HG03097 (cell line): ENCODE results near the gene NACAD.

Experiments used
- ATAC-seq: cut with Tn5 transposase; IDR thresholded peaks from one replicate; pipeline ENCODE4 v1.9.1; 2021; ENCODE audit not compliant: unreplicated experiment, low FRiP score

Gene NACAD

GRCh38 chr7:45098983-45099839 is 10.4 kb upstream of the NACAD start:
- no peak for ATAC-seq

- no peak for ATAC-seq
Measured at GRCh38 chr7:45092931-45093235, 4.1 kb upstream of the NACAD start.

- ATAC-seq = no peak
Measured at GRCh38 chr7:45092100-45092930, 3.5 kb upstream of the NACAD start.

- ATAC-seq = no peak
Measured at GRCh38 chr7:45089341-45089891, 647 bp upstream of the NACAD start.

- ATAC-seq = no peak
Measured at GRCh38 chr7:45088146-45088701, 545 bp downstream of the NACAD start.

- ATAC-seq = no peak
Measured at GRCh38 chr7:45087301-45088145, 1.2 kb downstream of the NACAD start.

- no peak for ATAC-seq
Measured at GRCh38 chr7:45086331-45087065, 2.3 kb downstream of the NACAD start.

GRCh38 chr7:45085619-45086200 is 3.1 kb downstream of the NACAD start:
- ATAC-seq = no peak

GRCh38 chr7:45084901-45085618 is 3.7 kb downstream of the NACAD start:
- no peak for ATAC-seq

GRCh38 chr7:45084336-45084735 is 4.4 kb downstream of the NACAD start:
- no peak for ATAC-seq

GRCh38 chr7:45082831-45083331 is 5.9 kb downstream of the NACAD start:
- no peak for ATAC-seq

GRCh38 chr7:45082031-45082830 is 6.5 kb downstream of the NACAD start:
- no peak for ATAC-seq

- ATAC-seq = no peak
Measured at GRCh38 chr7:45081670-45081974, 7.1 kb downstream of the NACAD start.

GRCh38 chr7:45080958-45081669 is 7.7 kb downstream of the NACAD start:
- ATAC-seq = no peak

- ATAC-seq = no peak
Measured at GRCh38 chr7:45080265-45080957, 8.4 kb downstream of the NACAD start.

GRCh38 chr7:45078125-45078681 is 10.6 kb downstream of the NACAD start:
- no peak for ATAC-seq
